Left lobe of liver (tissue), 2 donors: ENCODE data around the gene MEPE. TPM values are rescaled to one million over a fixed set of nuclear protein-coding genes. Genes with fewer than 3 reads are reported as not detected.
"Not testable (repeated sequence)": the region's sequence is repeated elsewhere in the genome, so short reads cannot be mapped to it uniquely, and the experiment has no call there.

ENCODE experiments used
- ATAC-seq: fragments of 200-7000 bp; cut with Tn5 transposase; one replicate; pipeline ENCODE4 v1.9.1; 2020; ENCODE audit warnings: mild to moderate bottlenecking, moderate library complexity
- DNase-seq: peaks from one replicate; pipeline ENCODE4 v3.0.0-alpha.2; 2020; ENCODE audit warnings: low spot score
- total RNA-seq: library from RNA; stranded (reverse); gene quantifications from one replicate; pipeline ENCODE4 v1.2.1, GENCODE V29; 2021
- donor health status: DM: no; HTN: no; CAD: no; lungs with moderate emphysema.
- donor health status: DM: no; HTN: yes; CAD: no.

The MEPE gene
- total RNA-seq, 1 donor from 2014 or later: not detected

DNA sequence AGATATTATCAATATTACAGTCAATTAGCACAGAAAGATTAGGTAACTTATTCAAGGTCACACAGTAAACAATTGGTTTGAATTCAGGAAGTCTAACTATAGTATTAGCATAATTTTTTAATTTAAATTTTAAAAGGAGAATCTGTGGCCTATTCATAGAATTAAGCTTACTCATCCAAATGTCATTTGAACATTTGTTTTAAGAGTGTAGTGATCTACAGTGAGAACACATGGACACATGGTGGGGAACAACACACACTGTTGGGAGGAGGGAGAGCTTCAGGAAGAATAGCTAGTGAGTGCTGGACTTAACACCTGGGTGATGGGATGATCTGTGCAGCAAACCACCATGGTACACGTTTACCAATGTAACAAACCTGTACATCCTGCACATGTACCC lies 48.3 kb downstream of the MEPE start:
- DNase-seq: no peak
- ATAC-seq: no peak

DNA sequence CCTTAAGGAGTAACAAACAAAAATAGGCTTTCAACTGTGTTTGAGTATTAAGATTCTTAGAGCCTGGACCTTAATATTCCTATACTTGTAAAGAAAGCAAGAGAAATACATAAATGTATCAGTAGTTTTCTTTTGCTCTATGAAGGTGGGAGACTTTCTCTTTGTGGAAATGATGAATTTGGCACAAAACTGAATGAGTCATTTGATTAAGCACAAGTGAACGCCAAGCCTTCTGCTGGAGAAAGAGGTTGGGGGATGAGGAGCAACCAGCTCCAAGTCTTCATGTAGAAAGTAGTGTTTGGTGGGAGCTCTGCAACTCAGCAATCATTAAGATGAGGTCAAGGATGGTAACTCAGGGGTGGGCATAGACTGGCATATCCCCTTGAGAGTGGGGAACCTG lies 49.6 kb downstream of the MEPE start:
- ATAC-seq (no peak), DNase-seq (no peak)

DNA sequence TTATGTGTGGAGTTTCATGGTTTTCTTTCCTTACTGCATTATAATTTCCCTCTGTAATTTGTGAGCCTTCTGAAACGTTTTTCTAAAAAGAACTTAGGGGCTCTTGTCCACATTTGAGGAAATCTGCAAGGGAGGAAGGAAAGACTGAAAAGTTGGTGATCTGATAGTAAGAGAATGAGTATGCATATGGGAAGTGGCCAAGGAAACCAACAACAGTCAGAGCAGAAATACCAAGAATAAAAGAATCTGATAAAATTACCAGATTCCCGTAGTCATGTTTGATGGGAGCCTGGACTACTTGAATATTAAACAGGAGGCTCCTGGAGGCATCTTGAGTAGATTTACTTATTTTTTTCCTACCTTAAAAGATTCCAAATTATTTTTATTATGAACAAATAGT lies 50.1 kb downstream of the MEPE start:
- DNase-seq (no peak), ATAC-seq (no peak)

DNA sequence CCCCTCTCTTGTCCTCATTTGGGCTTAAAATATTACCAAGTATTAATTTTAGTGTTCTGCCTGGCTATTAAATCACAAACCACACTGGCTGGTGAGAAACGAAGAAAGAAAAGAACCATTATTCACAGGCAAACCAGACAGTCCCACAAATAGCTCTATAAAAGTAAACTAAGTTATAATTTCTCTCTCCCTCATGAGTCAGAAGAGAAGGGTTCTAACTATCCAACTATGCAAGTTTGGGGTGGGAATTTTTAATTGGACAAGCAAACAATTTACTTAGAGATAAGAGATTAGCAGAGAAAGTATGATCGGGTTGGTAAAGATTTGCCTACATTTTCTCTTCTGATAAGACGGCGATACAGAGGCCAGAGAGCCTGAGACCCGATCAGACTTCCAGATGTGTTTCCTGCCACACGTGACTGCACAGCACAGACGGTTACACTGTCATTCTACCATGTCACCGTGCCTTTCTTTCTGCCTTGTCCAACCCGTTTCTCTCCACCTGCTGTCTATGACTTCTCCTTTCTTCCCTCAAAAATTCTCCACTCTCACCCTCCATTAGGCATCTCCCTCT lies 52.3 kb downstream of the MEPE start:
- no peak for DNase-seq
- ATAC-seq: no peak

DNA sequence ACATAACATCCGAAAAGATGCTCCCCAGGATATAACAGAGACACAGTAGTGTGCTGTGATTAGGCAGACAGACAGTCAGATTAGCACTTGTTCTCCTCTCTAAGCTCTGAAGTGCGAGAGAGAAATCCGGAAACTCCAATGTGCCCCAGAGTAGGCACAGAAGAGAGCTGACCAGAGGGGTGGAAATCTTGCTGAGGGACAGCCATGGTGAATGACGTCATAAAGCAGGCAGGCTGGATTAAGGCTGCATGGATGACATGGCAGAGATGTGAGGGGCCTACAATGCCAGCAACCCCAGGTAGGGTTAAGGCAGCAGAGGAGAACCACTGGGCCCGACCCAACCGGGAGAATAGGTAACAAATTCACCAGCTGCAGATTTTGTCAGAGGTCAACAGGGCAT lies 53.3 kb downstream of the MEPE start:
- DNase-seq (no peak), ATAC-seq (no peak)

DNA sequence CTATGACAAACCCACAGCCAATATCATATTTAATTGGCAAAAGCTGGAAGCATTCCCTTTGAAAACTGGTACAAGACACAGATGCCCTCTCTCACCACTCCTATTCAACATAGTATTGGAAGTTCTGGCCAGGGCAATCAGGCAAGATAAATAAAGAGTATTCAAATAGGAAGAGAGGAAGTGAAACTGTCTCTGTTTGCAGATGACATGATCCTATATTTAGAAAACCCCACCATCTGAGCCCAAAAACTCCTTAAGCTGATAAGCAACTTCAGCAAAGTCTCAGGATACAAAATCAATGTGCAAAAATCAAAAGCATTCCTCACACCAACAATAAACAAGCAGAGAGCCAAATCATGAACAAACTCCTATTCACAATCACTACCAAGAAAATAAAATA lies 58.0 kb downstream of the MEPE start:
- not testable (repeated sequence) for ATAC-seq, DNase-seq

DNA sequence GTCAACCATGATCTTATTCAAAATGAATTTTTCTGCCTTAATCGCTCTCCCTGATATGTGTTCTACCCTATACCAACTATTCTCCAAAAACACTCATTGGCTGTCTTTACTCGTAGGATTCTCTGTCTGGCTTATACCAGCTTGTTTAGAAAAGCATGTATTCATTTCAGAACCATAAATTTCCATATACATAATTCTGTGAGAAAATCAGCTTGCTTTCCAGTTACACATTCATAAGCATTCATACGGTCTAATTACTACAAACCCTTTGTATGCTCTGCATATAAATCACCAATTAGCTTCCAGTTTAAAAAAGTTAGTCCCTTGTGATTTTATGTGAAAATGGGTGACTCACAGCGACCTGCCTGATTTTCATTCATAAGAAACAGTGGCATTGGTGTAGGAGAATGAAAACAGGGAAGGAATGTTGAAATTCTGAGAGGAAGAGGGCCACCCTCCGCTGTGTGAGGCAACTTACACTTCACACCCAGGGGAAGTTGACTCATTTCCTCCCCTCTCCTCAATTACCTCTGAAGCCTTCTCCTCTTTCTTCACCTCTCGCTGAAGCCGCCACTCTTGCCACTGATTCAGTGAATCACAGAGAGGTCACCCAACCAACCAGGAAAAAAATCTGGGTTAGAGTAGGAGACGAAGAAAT lies 63.3 kb downstream of the MEPE start:
- DNase-seq: no peak
- peak; percentile 23 for ATAC-seq

Other genes starting within 250 kb of the MEPE start
- gene DSPP, start 224.4 kb upstream of the MEPE start, total RNA-seq: not detected
- not detected for gene DMP1, start 182.7 kb upstream of the MEPE start, total RNA-seq
- gene IBSP, start 33.4 kb upstream of the MEPE start, total RNA-seq: not detected
- 10.5 TPM for gene SPP1, start 142.7 kb downstream of the MEPE start, total RNA-seq
- 6.5 TPM for gene PKD2, start 174.7 kb downstream of the MEPE start, total RNA-seq